Keratinocyte (primary cell): Measurements from ENCODE around the gene TEAD3. TPM values are rescaled to one million over a fixed set of nuclear protein-coding genes. Genes with fewer than 3 reads are reported as not detected.

Experiments
- DNase-seq: peaks from one replicate; pipeline ENCODE4 v3.0.0-alpha.2; 2011; ENCODE audit warnings: low read depth, missing footprints, low spot score
- FAIRE-seq: peaks from 2 replicates; lab custom pipeline; 2011; peaks lifted over from hg19 to GRCh38; lab: Jason Lieb, UNC
- H2AFZ ChIP-seq: 2 replicates; pipeline ENCODE4 v1.6.0; 2012; ENCODE audit warnings: low read length, control low read depth, inconsistent platforms; ENCODE audit not compliant: control insufficient read depth
- H3K27ac ChIP-seq: 2 replicates; pipeline ENCODE4 v1.5.1; 2011; ENCODE audit warnings: low read length; ENCODE audit not compliant: control insufficient read depth, insufficient read depth
- H3K27me3 ChIP-seq: 3 replicates; pipeline ENCODE4 v1.6.0; 2011; ENCODE audit warnings: low read length; ENCODE audit not compliant: control insufficient read depth, insufficient read depth; ENCODE audit errors: extremely low read depth
- H3K36me3 ChIP-seq, 2 experiments: 2 replicates in 1 of 2; 3 replicates in 1 of 2; pipeline ENCODE4 v1.5.1; 2011; ENCODE audit warnings: low read length in 2 of 2, mild to moderate bottlenecking in 1 of 2; ENCODE audit not compliant: control insufficient read depth in 2 of 2, insufficient read depth in 2 of 2; ENCODE audit errors: extremely low read depth in 1 of 2
- H3K4me1 ChIP-seq: 3 replicates; pipeline ENCODE4 v1.5.1; 2011; ENCODE audit warnings: low read length; ENCODE audit not compliant: control insufficient read depth, insufficient read depth; ENCODE audit errors: extremely low read depth
- H3K4me2 ChIP-seq: 3 replicates; pipeline ENCODE4 v1.6.0; 2011; ENCODE audit warnings: low read depth, low read length; ENCODE audit not compliant: control insufficient read depth, insufficient read depth; ENCODE audit errors: extremely low read depth
- H3K4me3 ChIP-seq, 3 experiments: fragments of 200-600 bp in 1 of 3; sonication (generic) in 1 of 3; 2 replicates in 2 of 3; 3 replicates in 1 of 3; pipeline ENCODE4 v1.5.1; 2011 to 2016; ENCODE audit warnings: low read length in 3 of 3, mild to moderate bottlenecking in 3 of 3, control low read depth in 2 of 3, inconsistent platforms in 1 of 3, low read depth in 1 of 3, mixed read lengths in 1 of 3, mixed run types in 1 of 3, moderate library complexity in 1 of 3; ENCODE audit not compliant: control insufficient read depth in 2 of 3, insufficient read depth in 2 of 3; ENCODE audit errors: extremely low read depth in 1 of 3
- H3K79me2 ChIP-seq: 2 replicates; pipeline ENCODE4 v1.6.0; 2012; ENCODE audit warnings: low read length; ENCODE audit not compliant: control insufficient read depth, insufficient read depth
- H3K9ac ChIP-seq: 3 replicates; pipeline ENCODE4 v1.6.0; 2011; ENCODE audit warnings: low read length; ENCODE audit not compliant: control insufficient read depth, insufficient read depth; ENCODE audit errors: extremely low read depth
- H3K9me1 ChIP-seq: 3 replicates; pipeline ENCODE4 v1.6.0; 2011; ENCODE audit warnings: low read length; ENCODE audit not compliant: control insufficient read depth, insufficient read depth; ENCODE audit errors: extremely low read depth
- H3K9me3 ChIP-seq: 2 replicates; pipeline ENCODE4 v1.5.1; 2012; ENCODE audit warnings: low read depth, low read length; ENCODE audit not compliant: control insufficient read depth
- H4K20me1 ChIP-seq: 3 replicates; pipeline ENCODE4 v1.6.0; 2011; ENCODE audit warnings: low read length; ENCODE audit not compliant: control insufficient read depth, insufficient read depth; ENCODE audit errors: extremely low read depth
- CTCF ChIP-seq, 3 experiments: IDR thresholded peaks in 1 of 3; conservative IDR thresholded peaks in 1 of 3; optimal IDR thresholded peaks in 1 of 3; 2 replicates in 2 of 3; 3 replicates in 1 of 3; pipeline versions ENCODE3 to v1.5.1; 2011; ENCODE audit warnings: low read length in 3 of 3, mild to moderate bottlenecking in 3 of 3, moderate library complexity in 2 of 3, control low read depth in 1 of 3, inconsistent platforms in 1 of 3; ENCODE audit not compliant: insufficient read depth in 2 of 3; ENCODE audit errors: extremely low read depth in 1 of 3
- EZH2 ChIP-seq: IDR thresholded peaks from one replicate; pipeline ENCODE4 v1.6.1; 2012; ENCODE audit warnings: inconsistent platforms, mild to moderate bottlenecking, low read length, moderate library complexity
- dilution Hi-C: fragments of 300-500 bp; cut with MboI; formaldehyde crosslinking; loops from one replicate; pipeline ENCODE4 v1.7.0; 2020; ENCODE audit warnings: low sequenced_read_pairs; ENCODE audit not compliant: extremely low pct_ligation_motif_present
- polyA plus RNA-seq, 5 experiments: library from polyadenylated mRNA; depleted of rRNA in 3 of 5; stranded (reverse) in 3 of 5; stranded (forward) in 1 of 5; unstranded in 1 of 5; fragments of >200 nt; gene quantifications; 1 replicate in 1 of 5; 2 replicates in 3 of 5; 3 replicates in 1 of 5; pipeline versions ENCODE4 v1.2.1 to v1.2.3, GENCODE V29; 2011 to 2012; ENCODE audit warnings: missing spikeins in 2 of 5, low read depth in 1 of 5, low replicate concordance in 1 of 5

TEAD3 gene
- polyA plus RNA-seq, 1 donor (not counting 4 experiments of a cell fraction or from before 2014, with no cell fraction given): 5.7 TPM

DNA sequence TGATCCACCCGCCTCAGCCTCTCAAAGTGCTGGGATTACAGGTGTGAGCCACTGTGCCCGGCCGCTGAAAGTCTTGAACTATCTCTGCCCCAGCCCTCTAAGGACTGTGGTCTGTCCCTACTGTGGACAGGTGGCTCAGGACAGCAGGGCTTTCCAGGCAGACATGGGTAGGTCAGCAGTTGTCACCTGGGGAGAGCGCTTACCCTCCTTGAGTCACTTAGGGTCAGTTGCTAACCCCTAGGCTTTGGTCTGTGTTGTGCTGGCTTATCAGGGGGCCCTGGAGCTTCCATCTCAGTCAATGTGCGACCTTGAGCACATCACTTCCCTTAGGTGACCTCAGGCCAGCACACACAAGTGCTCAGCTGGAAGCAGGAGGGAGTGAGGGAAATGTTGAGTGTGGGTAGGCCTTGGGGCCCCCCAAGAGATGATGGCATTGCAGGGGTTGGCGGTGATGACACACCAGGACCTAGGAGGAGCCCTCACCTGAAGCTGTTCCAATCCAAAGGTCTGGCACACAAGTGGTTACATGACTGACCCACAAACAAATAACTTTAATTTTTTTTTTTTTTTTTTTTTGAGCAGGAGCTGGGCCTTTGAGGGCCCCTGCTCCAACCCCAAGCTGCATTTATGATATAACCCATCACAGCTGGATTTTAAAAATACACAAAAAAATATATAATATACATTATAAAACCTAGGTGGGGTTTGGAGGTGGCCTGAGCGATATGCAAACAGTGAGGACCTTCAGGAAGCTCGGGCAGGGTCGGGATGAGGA, 23.6 kb downstream of the TEAD3 start:
- no peak for FAIRE-seq
- DNase-seq: no peak
- H4K20me1 ChIP-seq: peaks cover 41% of the 10 kb centered on the region
- peaks cover 28% of the 10 kb centered on the region for H3K79me2 ChIP-seq
- H3K9me1 ChIP-seq: peaks cover 3% of the 10 kb centered on the region
- no peak overlapping the region for H3K4me3 ChIP-seq
- no peaks in the 10 kb centered on the region for H3K9me3 ChIP-seq
- dilution Hi-C loops: no loop called here
- H3K4me2 ChIP-seq: no peak overlapping the region
- no peak for TF ChIP-seq EZH2
- TF ChIP-seq CTCF (optimal IDR thresholded peaks at IDR 0.05 in 1 of 3, IDR thresholded peaks at IDR 0.05 in 1 of 3, conservative IDR thresholded peaks at IDR 0.05 in 1 of 3; ENCODE audit: extremely low read depth in 1 of 3, insufficient read depth in 2 of 3, low read length in 3 of 3): no peak
- H3K4me1 ChIP-seq: peaks cover 8% of the 10 kb centered on the region
- no peaks in the 10 kb centered on the region for H3K27me3 ChIP-seq
- no peak overlapping the region for H3K27ac ChIP-seq
- H2AFZ ChIP-seq: no peak overlapping the region
- H3K9ac ChIP-seq: no peak overlapping the region
- peaks cover 16 to 56% of the 10 kb centered on the region in 2 experiments for H3K36me3 ChIP-seq

DNA sequence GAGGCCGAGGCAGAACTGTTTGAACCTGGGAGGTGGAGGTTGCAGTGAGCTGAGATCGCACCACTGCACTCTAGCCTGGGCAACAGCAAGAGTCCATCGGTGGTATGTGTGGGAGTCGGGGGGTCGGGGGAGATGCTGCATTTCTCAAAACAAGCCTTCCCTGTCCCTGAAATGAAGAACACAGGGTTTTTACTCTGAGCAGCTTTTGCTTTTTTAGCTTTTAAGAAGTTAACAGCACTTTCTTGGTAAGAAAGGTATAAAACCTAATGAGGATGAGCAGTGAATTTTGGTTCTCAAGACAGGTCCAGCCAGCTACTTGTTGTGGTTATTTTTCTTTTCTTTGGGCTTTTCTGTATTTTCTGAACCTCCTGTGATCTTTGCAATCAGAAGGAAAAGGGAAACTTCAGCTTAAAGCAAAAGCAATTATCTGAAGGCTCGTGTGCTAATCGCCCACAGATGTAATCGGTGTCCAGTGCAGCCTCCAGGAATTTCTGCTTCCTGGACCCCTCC, 25.0 kb downstream of the TEAD3 start:
- no peak for FAIRE-seq
- TF ChIP-seq CTCF (optimal IDR thresholded peaks at IDR 0.05 in 1 of 3, IDR thresholded peaks at IDR 0.05 in 1 of 3, conservative IDR thresholded peaks at IDR 0.05 in 1 of 3; ENCODE audit: extremely low read depth in 1 of 3, insufficient read depth in 2 of 3, low read length in 3 of 3): no peak
- no peak for TF ChIP-seq EZH2
- Histone ChIP-seq H3K4me2 (no peak overlapping the region), H2AFZ (no peak overlapping the region), H3K9me1 (peaks cover 3% of the 10 kb centered on the region), H3K79me2 (peaks cover 28% of the 10 kb centered on the region), H3K27ac (peak overlapping the region; percentile 5), H4K20me1 (peaks cover 41% of the 10 kb centered on the region), H3K27me3 (no peaks in the 10 kb centered on the region), H3K9ac (peak overlapping the region; percentile 43), H3K9me3 (no peaks in the 10 kb centered on the region), H3K4me3 (peak overlapping the region in 1 of 3 experiments; percentile 0), H3K4me1 (peaks cover 15% of the 10 kb centered on the region), H3K36me3 (peaks cover 16 to 56% of the 10 kb centered on the region in 2 experiments)
- dilution Hi-C loops: no loop called here
- no peak for DNase-seq
